ENCODE measurements around the gene FMNL3.

The FMNL3 gene

GRCh38 chr12:49588281-49588680 lies 118.9 kb downstream of the FMNL3 start:
- no peak for DNase-seq

DNA sequence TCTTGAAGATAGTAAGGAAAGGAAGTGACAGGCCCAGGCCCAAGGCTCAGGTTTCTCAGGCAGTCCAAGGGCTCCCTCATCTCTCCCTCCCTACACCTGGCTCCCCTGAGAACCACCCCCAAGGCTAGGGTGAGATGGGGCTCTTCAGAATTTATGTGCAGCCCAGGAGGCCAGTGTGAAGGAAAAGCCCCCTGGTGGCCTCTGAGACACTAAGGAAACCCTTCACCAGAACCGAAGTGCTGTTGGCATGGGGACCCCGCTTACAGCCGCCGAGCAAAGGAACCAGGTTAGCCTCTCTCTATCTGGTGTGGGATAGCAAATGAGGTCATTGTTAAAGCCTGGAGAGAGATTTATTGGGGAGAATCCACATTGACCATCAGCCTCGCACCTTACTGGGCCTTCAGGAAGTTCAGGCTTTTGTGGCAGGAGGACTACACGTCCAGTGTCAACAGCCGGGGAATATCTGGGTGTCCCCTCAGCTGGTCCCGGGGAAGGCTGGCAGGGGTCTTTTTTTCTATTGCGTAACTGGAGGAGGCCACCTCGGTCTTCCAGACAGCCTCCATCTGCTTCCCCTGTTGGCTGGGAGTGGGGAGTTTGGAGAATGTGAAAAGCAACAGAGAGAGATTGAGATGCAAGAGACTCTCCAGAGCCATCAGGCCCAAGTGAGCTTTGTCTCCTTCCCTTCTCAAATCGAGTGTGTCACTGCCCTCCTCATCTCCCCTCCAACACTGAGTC lies 119.9 kb downstream of the FMNL3 start:
- no peak for DNase-seq
